GM19397 (cell line): ENCODE results near the gene NPHP4.

ENCODE experiments used
- ATAC-seq: cut with Tn5 transposase; IDR thresholded peaks from one replicate; pipeline ENCODE4 v1.9.1; 2021; ENCODE audit warnings: mild to moderate bottlenecking, moderate library complexity; ENCODE audit not compliant: unreplicated experiment

Gene NPHP4

GRCh38 chr1:5992026-5992813 lies at the start of gene NPHP4:
NPHP4 (minus strand) TSS chr1:5992425; CDS start chr1:5986289, 6,136 bp downstream.
- peak; percentile 86 for ATAC-seq

GRCh38 chr1:6041432-6042062 lies 49.3 kb upstream of the NPHP4 start:
- no peak for ATAC-seq

- no peak for ATAC-seq
These were observed 48.7 kb upstream of the NPHP4 start for GRCh38 chr1:6040861-6041415.

DNA sequence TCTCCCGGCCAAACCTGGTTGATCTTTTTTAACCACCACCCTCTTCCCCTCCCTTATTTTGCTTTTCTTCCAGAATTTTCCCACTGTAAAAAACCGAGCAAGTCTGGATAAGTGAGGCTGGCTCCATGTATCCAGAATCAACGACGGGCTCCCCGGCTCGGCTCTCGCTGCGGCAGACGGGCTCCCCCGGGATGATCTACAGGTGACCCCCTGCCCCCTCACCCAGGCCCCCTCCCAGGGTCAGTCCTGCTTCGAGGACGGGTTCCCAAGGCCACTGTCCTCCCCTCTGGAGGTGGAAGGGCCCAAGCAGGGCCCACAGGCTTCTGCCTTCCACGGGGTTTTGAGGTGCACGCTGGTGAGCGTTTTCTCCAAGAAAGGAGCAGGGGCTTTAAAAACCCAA lies 48.2 kb upstream of the NPHP4 start:
- no peak for ATAC-seq

DNA sequence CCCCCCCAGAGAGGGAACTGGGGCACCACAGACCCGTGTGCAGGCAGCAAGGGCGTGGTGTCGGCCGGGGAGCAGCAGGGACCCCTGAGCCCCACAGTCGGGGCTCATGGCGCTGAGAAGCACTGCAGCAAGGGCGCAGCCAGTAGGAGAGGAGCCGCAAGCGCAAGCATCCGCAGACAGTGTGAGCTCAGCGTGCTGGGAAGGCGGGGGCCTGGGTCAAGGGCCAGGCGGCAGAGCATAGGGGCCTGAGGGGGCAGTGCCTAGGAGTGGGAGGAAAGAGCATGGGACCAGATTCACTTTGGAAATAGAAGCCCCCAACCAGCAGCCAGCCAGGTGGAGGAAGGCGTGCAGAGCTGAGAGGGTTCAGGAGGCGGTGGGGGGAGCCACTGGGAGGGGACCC lies 46.8 kb upstream of the NPHP4 start:
- ATAC-seq = no peak

- ATAC-seq = no peak
These were observed 46.4 kb upstream of the NPHP4 start for GRCh38 chr1:6038603-6039002.

DNA sequence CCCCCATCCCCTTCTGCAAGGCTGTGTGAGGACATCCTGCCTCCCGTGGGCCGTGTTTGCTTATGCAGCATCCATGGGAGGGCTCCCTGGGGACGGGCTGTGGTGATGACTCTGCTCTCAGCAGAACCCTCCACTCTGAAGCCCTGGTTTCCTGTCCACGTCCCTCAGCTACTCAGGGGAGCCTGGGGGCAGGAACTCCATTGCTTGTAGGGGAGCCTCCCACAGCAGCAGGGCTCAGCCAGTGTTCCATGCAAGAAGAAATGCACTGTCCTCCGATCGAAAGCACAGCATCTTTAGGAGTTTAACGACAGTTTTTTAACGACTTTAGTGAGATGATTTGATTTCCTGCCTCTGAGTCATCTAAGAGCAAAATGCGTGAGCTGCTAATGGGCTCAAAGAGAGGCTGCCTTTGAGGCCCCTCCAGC lies 45.1 kb upstream of the NPHP4 start:
- no peak for ATAC-seq

DNA sequence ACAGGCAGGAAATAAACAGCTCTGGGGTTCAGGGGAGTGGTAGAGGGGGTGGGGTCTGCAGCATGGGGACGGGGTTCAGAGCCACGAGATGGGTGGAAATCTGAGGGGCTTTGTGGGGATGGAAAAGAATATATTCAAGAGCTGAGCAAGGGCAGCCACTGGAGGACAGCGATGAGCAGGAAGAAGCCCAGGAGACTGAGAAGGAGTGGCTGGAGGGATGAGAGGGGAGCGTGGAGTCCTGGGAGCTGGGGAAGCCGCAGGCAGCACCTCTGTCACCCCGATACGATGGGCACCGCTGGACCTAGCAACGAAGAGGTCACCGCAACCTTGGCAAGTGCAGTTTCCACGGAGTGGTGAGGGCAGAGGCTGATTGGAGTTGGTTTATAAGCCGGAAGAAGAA lies 43.5 kb upstream of the NPHP4 start:
- ATAC-seq = no peak

GRCh38 chr1:6035303-6035702 lies 43.1 kb upstream of the NPHP4 start:
- no peak for ATAC-seq

GRCh38 chr1:6034750-6035096 lies 42.5 kb upstream of the NPHP4 start:
- no peak for ATAC-seq

DNA sequence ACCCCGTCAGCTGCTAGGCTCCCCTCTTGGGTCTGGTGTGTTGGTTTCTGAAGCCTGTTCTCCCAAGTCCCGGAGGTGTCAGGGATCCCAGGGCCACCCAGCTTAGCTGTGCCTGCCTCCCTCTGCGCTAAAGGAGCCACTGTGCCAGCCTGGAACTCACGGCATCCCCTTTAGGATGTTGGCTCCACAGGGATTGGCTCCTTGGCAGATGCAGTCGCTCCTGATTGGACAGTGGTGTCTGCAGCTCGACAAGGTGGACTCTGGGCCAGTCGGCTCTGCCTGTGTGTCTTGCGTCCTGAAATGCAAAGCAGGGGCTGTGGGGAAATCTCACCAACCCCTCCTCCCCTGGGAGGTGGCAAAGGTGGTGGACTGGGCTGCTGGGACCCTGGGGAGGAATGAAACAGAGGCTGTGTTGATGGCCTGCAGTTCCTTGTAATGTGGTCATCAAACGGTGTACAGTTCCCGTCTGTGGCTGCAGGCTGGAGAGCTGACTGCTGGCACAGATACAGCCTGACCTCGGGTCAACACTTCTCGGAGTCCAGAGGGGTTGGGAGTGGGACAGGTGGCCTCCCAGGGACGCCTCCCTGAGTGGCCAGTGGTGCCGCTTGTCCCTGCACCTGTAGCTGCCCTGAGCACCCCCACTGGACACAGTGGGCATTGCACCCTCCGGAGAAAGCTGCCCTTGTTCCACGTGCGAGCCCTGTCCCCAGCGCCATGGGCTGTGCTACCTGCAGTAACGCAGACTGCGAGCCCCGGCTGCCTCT lies 41.9 kb upstream of the NPHP4 start:
- no peak for ATAC-seq

GRCh38 chr1:6033124-6033523 lies 40.9 kb upstream of the NPHP4 start:
- ATAC-seq = no peak

DNA sequence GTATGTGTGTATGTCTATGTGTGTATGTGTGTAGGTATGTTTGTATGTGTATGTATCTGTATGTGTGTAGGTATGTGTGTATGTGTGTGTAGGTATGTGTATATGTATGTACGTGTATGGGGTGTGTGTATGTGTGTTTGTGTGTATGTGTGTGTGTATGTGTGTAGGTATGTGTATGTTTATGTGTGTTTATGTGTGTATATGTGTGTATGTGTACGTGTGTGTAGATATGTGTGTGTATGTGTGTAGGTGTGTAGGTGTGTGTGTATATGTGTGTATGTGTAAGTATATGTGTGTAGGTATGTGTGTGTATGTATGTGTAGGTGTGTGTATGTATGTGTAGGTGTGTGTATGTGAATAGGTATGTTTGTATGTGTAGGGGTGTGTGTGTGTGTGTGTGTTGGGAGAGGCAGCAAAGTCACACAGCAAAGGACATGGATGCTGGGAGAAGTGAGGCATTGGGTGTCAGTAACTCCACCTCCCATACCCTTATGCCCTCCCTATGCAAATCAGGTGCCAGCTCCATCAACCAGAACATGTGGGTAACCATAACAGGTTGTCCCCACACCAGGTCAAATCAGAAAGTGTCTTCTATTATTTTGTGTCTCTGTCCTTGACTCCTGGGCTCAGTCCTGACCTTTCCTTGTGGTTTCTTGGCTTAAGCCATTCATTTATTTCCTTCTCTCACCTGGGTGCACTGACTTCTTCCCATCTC lies 38.5 kb upstream of the NPHP4 start:
- ATAC-seq = no peak

- no peak for ATAC-seq
These were observed 37.9 kb upstream of the NPHP4 start for GRCh38 chr1:6030132-6030531.

GRCh38 chr1:6029351-6029750 lies 37.1 kb upstream of the NPHP4 start:
- no peak for ATAC-seq

DNA sequence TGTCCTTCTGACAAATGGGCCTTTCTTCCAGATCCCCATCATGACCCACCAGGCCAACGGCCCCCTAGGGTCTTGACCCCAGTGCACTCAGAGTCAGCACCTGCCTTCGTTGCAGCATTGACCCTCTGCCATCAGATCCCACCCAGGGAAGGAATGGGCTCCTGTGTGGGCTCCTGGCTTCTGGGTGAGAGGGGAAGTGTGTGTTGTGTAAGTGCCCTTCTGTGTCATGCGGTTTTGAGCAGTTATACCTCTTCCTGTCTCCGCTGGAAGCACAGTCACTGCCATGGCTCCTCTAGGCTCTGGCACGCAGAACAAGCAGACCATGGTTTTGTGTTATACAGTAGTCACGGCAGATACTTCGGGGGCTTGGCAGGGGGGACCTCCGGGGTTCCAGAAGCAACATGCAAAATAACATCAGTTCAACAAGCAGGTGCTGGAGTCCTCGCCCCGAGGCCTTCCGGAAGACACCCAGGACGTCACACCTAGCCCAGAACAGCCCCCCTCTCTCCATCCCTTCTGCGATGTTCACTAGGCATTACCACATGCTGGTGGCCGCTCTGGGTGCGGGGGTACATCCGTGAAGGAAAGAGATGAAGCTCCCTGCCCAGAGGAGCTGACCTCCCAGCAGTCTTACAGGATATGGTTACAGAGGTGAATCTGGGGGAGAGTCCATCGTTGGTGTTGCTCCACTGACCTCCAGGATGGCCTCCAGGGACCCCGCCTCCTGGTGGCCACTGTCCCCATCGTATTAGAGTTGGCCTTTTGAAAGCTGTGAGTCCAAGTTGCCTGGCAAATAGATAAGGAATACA lies 36.0 kb upstream of the NPHP4 start:
- ATAC-seq = no peak

- ATAC-seq = no peak
These were observed 35.4 kb upstream of the NPHP4 start for GRCh38 chr1:6027591-6027990.

DNA sequence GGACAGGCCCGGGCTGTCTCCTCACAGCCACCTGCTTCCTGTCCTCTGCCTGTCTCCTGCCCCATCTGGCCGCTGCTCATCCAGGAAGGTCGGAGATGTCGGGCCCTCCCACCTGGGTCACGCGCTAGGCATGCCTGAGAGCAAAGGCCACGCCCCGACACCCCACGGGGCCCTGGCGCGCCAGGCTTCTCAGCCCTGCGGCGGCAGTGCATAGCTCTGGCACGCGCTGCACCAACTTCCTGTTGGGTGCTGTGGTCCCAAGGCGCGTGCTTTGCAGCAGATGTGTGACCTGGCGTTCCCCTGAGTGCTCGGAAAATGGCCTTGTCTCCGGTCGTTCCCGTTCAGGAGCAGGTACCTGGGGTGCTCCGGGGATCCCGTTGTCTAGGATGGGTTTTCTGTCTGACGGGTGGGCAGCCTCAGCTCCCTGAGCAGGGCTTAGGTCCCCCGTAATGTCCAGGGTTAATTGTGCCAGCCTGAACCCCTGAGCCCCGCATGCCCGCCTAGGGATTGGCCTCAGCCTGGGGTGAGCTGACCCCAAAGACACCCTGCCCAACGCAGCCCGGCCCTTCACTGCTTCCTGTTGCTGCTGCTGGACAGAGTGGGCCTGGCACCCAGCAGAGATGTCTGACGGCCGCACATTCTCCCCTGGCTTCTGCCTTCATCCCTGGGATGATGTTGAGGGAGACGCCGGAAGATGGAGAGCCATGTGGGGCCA lies 34.0 kb upstream of the NPHP4 start:
- ATAC-seq = peak; percentile 83

GRCh38 chr1:6025269-6026094 lies 33.3 kb upstream of the NPHP4 start:
- ATAC-seq = no peak
